Dermis blood vessel endothelial cell (primary cell): ENCODE data around the gene TRPM1. TPM values are rescaled to one million over a fixed set of nuclear protein-coding genes. Genes with fewer than 3 reads are reported as not detected.

Experiments used
- DNase-seq: peaks from one replicate; pipeline ENCODE4 v3.0.0; 2010
- total RNA-seq: library from RNA; depleted of rRNA; stranded (reverse); fragments of >200 nt; gene quantifications from 2 replicates; pipeline ENCODE4 v1.2.3, GENCODE V29; 2014

Gene TRPM1
- total RNA-seq, 1 donor from 2014 or later, result 1.9 TPM

- DNase-seq, result no peak
Observed at GRCh38 chr15:30962659-30963058, 138.9 kb downstream of the TRPM1 start.

DNA sequence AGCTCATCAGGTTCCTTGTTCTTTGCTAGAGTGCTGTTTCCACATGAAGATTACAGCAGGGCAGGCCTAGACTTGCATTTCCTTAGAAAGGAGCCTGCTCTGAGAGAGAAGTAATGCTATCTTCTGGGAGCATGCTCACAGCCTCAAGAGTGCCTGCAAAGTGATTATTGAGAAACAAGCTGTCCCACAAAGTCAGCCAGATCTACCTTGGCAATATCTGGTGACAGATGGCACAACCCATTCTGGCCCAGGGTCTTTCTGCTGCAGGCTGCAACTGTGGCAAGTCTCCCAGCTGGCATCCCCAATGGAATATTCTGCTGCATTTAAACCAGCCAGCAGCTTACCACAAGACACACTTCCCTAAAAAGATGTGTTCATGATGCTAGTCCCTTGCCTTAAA lies 139.4 kb downstream of the TRPM1 start:
- DNase-seq, result no peak

GRCh38 chr15:30958219-30958618 lies 143.3 kb downstream of the TRPM1 start:
- no peak for DNase-seq

- no peak for DNase-seq
Observed at GRCh38 chr15:30956216-30957124, 145.1 kb downstream of the TRPM1 start.

- DNase-seq, result no peak
Observed at GRCh38 chr15:30954674-30955073, 146.9 kb downstream of the TRPM1 start.

- DNase-seq, result peak; percentile 71
Observed at GRCh38 chr15:30953731-30954378, 147.7 kb downstream of the TRPM1 start.

GRCh38 chr15:30953183-30953582 lies 148.3 kb downstream of the TRPM1 start:
- DNase-seq, result no peak

Other genes with a start within 250 kb of the TRPM1 start
- 12.6 and 15.3 TPM in 2 replicates for gene FAN1, start 197.8 kb downstream of the TRPM1 start, total RNA-seq
- 76.1 and 109 TPM in 2 replicates for gene MTMR10, start 110.1 kb downstream of the TRPM1 start, total RNA-seq
- gene KLF13, start 225.1 kb upstream of the TRPM1 start, total RNA-seq, result 35.2 and 41.8 TPM in 2 replicates